Left lung (tissue), 10 donors: ENCODE results near the gene LCMT1. TPM values are rescaled to one million over a fixed set of nuclear protein-coding genes. Genes with fewer than 3 reads are reported as not detected.

Source experiments
- ATAC-seq: fragments of 200-7000 bp; cut with Tn5 transposase; one replicate; pipeline ENCODE4 v1.9.1; 2020; ENCODE audit warnings: moderate library complexity
- DNase-seq, 4 donors: peaks; one replicate each; pipeline ENCODE4 v3.0.0-alpha.2; 2013 to 2020
- H3K27ac ChIP-seq, 2 donors: fragments of 200-600 bp; sonication (generic) in 1 of 2; one replicate each; pipeline versions ENCODE4 v1.5.0 to v1.8.0; 2020 to 2021
- H3K27me3 ChIP-seq, 2 donors: fragments of 200-600 bp; sonication (generic) in 1 of 2; one replicate each; pipeline versions ENCODE4 v1.5.0 to v1.8.0; 2020 to 2021
- H3K36me3 ChIP-seq, 2 donors: fragments of 200-600 bp; sonication (generic) in 1 of 2; one replicate each; pipeline versions ENCODE4 v1.5.0 to v1.8.0; 2020 to 2021
- H3K4me1 ChIP-seq, 2 donors: fragments of 200-600 bp; one replicate each; pipeline ENCODE4 v1.8.0; 2021
- H3K4me3 ChIP-seq, 2 donors: fragments of 200-600 bp; sonication (generic) in 1 of 2; one replicate each; pipeline versions ENCODE4 v1.5.0 to v1.8.0; 2020 to 2021; ENCODE audit warnings: mild to moderate bottlenecking in 1 of 2
- H3K9me3 ChIP-seq, 2 donors: fragments of 200-600 bp; sonication (generic) in 1 of 2; one replicate each; pipeline versions ENCODE4 v1.5.0 to v1.8.0; 2020 to 2021
- CTCF ChIP-seq, 2 donors: fragments of 200-600 bp; sonication (generic) in 1 of 2; IDR thresholded peaks; one replicate each; pipeline versions ENCODE4 v1.5.0 to v1.8.0; 2021; ENCODE audit warnings: antibody characterized with exemption in 2 of 2
- intact Hi-C, 2 donors: fragments of 100-400 bp; cut with DNase I; formaldehyde crosslinking; loops; one replicate each; pipeline versions ENCODE4 v1.11.2 to v1.14.2; 2022
- polyA plus RNA-seq, 6 donors: library from polyadenylated mRNA; unstranded; fragments of 120-200 nt; gene quantifications; one replicate each; pipeline ENCODE4 v1.2.1, GENCODE V29; 2013; ENCODE audit not compliant: insufficient read length in 6 of 6
- total RNA-seq, 2 donors: library from RNA; stranded (reverse); fragmentation: NEBNext Ultra II Directional; extraction: Animal tissue kit (Norgen Biotek cat#: 25700); gene quantifications; one replicate each; pipeline ENCODE4 v1.2.1, GENCODE V29; 2021
- donor health status: DM: no; HTN: yes; CAD: no.
- donor health status: DM: no; HTN: no; CAD: no.

Gene LCMT1
- total and polyA plus RNA-seq, 8 donors, result 25.6 to 58.4 (median 54.2) TPM

DNA sequence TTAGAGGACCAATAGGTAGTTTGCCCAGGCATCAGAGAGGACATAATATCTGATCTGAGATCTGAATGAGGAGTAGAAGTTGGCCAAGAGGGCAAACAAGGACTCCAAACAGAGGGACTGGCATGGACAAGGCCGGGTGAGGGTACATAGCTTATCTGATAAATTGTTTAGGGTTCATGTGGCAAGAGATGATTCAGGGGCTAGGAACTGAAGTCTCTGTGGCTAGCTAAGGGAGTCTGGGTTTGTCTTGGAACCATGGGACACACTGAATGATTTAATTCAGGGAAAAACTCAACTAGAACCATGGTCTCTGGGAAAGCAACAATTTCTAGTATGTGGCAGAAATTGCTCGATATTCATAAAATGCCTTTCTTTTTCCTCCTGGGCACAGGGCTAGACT lies 101.1 kb downstream of the LCMT1 start:
- no peak for ATAC-seq
- intact Hi-C loops, result no loop called here
- H3K9me3 ChIP-seq, result no peaks in the 10 kb centered on the region

GRCh38 chr16:25213709-25214397 lies 102.3 kb downstream of the LCMT1 start:
- Histone ChIP-seq H3K27ac (no peak overlapping the region), H3K27me3 (peaks cover 0 to 14% of the 10 kb centered on the region in 2 donors), H3K9me3 (no peaks in the 10 kb centered on the region), H3K36me3 (no peaks in the 10 kb centered on the region), H3K4me1 (no peaks in the 10 kb centered on the region), H3K4me3 (no peak overlapping the region)
- TF ChIP-seq CTCF (IDR thresholded peaks at IDR 0.05), result no peak
- ATAC-seq, result no peak
- no peak for DNase-seq
- intact Hi-C loops, result no loop called here

More for the DNA sequence above, 101.1 kb downstream of the LCMT1 start:
- no peak for DNase-seq
- Histone ChIP-seq H3K4me3 (no peak overlapping the region), H3K27me3 (peaks cover 0 to 13% of the 10 kb centered on the region in 2 donors), H3K36me3 (no peaks in the 10 kb centered on the region), H3K27ac (no peak overlapping the region), H3K4me1 (no peaks in the 10 kb centered on the region)
- no peak for TF ChIP-seq CTCF (IDR thresholded peaks at IDR 0.05)

- TF ChIP-seq CTCF (IDR thresholded peaks at IDR 0.05), result no peak
- Histone ChIP-seq H3K27me3 (peaks cover 0 to 14% of the 10 kb centered on the region in 2 donors), H3K4me1 (no peaks in the 10 kb centered on the region), H3K36me3 (no peaks in the 10 kb centered on the region), H3K4me3 (no peak overlapping the region), H3K27ac (no peak overlapping the region), H3K9me3 (no peaks in the 10 kb centered on the region)
- no peak for DNase-seq
- ATAC-seq, result no peak
- intact Hi-C loops, result no loop called here
Measured at GRCh38 chr16:25217112-25217511, 105.6 kb downstream of the LCMT1 start.

- H3K4me3 ChIP-seq, result no peak overlapping the region
- no peaks in the 10 kb centered on the region for H3K36me3 ChIP-seq
- H3K9me3 ChIP-seq, result no peaks in the 10 kb centered on the region
- ATAC-seq, result no peak
- no peak for DNase-seq
- intact Hi-C loops, result no loop called here
- H3K27ac ChIP-seq, result no peak overlapping the region
- H3K27me3 ChIP-seq, result peaks cover 0 to 14% of the 10 kb centered on the region in 2 donors
- no peak for TF ChIP-seq CTCF (IDR thresholded peaks at IDR 0.05)
- H3K4me1 ChIP-seq, result no peaks in the 10 kb centered on the region
Measured at GRCh38 chr16:25217921-25218320, 106.4 kb downstream of the LCMT1 start.

- H3K36me3 ChIP-seq, result no peaks in the 10 kb centered on the region
- intact Hi-C loops, result no loop called here
- DNase-seq, result no peak
- no peak for TF ChIP-seq CTCF (IDR thresholded peaks at IDR 0.05)
- H3K4me3 ChIP-seq, result no peak overlapping the region
- no peak for ATAC-seq
- no peak overlapping the region for H3K27ac ChIP-seq
- no peaks in the 10 kb centered on the region for H3K9me3 ChIP-seq
- H3K4me1 ChIP-seq, result no peaks in the 10 kb centered on the region
- peaks cover 0 to 14% of the 10 kb centered on the region in 2 donors for H3K27me3 ChIP-seq
Measured at GRCh38 chr16:25219070-25219737, 107.7 kb downstream of the LCMT1 start.
